Stimulated activated CD4-positive, alpha-beta T cell treated with anti-CD3 and anti-CD28 coated beads, TNF-alpha, amount 100 ng/mL, for 48 hours (primary cell): ENCODE measurements around the gene COL1A1.

Experiments
- DNase-seq, 3 donors: peaks; one replicate each; pipeline ENCODE4 v3.0.0-alpha.2; 2020; ENCODE audit warnings: low read depth in 3 of 3

The COL1A1 gene

GRCh38 chr17:50199803-50200456, 1.5 kb downstream of the COL1A1 start:
- DNase-seq: peak; percentile 40 to 61 (median 41)

DNA sequence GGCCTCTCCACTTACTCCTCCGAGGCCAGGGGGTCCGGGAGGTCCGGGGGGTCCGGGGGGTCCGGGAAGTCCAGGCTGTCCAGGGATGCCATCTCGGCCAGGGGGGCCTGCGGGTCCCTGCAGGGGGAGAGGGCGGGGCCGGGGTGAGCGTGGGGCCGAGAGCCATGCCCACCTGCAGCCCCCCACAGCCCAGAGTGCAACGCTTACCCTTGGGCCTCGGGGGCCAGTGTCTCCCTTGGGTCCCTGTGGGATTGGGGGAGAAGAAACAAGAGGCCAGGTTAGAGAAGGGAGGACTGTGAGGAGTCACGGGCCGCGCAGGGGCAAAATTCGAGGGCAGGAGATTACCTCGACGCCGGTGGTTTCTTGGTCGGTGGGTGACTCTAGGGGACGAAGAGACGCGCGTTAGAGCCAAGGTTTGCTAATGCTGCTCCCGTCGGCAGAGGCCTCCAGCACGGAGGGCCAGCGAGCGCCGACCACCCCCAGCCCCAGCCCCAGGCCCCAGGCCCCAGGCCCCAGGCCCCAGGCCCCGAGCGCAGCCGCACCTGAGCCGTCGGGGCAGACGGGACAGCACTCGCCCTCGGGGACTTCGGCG, 2.1 kb downstream of the COL1A1 start:
- DNase-seq: no peak

DNA sequence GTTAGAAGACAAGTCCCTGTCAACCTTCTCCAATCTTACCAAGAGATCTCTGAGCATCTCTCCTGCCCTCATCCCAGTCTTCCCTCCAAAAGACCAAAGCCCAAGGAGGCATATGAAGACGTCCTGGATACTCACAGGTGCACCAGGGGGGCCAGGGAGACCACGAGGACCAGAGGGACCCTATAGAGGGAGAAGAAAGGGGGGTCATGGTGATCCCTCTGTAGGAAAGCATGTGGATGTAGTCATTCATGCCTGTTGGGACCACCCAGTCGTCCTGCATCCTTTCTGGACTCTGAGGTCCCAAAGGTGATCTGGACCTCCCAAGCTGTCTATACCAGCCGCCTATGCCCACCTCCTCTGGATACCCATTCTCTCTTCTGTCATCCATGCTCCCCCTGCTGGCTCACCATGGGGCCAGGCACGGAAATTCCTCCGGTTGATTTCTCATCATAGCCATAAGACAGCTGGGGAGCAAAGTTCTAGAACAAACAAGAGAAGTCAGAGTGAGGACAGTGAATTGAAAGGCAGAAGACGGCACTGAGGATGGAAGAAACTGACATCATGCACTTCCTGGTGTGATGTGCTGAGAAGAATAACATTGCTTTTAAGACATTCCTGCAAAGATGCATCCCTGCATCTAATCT, 3.3 kb downstream of the COL1A1 start:
- peak in 2 of 3 donors; percentile 38 to 61 for DNase-seq

GRCh38 chr17:50196826-50197225, 4.6 kb downstream of the COL1A1 start:
- DNase-seq: no peak

- no peak for DNase-seq
These were observed 5.4 kb downstream of the COL1A1 start for GRCh38 chr17:50196036-50196435.

GRCh38 chr17:50194934-50195865, 6.2 kb downstream of the COL1A1 start:
- DNase-seq: no peak

- no peak for DNase-seq
These were observed 7.1 kb downstream of the COL1A1 start for GRCh38 chr17:50194140-50194933.

DNA sequence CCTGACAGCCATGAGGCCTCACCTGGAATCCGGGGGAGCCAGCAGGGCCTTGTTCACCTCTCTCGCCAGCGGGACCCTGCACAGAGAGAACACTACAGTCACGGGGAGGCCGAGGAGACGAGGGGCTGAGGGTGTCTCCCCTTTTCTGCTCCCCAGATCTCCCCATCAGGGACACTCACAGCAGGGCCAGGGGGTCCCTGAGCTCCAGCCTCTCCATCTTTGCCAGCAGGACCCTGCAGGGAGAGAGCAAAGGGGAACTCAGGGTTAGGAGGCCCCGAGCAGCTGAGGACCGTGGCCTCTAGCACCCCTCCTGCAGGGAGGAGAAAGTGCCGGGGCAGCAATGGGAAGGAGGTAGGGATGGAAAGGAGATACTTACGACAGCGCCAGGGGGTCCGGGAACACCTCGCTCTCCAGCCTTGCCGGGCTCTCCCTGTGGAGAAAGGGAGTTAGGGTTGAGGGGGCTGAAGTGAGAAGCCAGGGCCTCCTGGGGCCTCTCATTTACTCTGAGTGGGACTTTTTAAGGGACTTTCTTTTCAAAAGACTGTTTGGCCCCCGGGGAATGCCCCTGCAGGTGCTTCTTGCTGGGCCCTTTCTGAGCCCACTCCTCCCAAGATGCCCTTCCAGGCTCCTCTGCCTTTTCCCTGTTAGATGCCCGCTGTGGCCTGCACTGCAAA, 8.7 kb downstream of the COL1A1 start:
- no peak for DNase-seq

- no peak for DNase-seq
These were observed 9.2 kb downstream of the COL1A1 start for GRCh38 chr17:50192144-50192617.

GRCh38 chr17:50191359-50192143, 9.9 kb downstream of the COL1A1 start:
- no peak for DNase-seq

- no peak for DNase-seq
These were observed 10.7 kb downstream of the COL1A1 start for GRCh38 chr17:50190603-50191358.

- DNase-seq: no peak
These were observed 11.2 kb downstream of the COL1A1 start for GRCh38 chr17:50190293-50190602.

DNA sequence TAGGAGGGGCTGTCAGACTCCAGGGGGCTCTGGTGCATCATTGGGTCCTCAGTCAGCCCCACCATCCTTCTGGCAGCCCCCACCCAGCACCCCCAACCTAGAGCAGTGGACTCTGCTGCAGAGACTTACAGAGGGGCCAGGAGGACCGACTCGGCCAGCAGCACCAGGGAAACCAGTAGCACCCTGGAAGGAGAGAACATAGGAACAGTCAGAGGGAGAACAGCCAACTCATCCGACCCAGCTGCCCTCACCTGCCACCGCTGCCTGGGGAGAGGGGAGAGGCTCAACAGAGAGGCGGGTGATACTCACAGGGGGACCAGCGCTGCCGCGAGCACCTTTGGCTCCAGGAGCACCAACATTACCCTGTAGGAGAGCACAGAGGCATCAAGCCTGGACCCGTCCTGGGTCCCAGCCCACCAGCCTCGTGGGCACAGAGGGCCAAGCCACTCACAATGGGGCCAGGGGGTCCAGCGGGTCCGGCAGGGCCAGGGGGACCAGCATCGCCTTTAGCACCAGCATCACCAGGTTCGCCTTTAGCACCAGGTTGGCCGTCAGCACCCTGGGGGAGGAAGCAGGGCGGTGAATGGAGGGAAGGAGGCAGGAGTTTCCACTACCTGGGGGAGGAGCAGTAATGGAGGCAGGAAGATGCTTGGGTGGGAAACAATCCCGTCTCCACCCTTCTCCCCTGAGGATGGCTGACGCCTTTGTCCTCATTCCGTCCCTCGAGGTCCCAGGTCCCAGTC, 11.7 kb downstream of the COL1A1 start:
- DNase-seq: no peak

- no peak for DNase-seq
These were observed 12.4 kb downstream of the COL1A1 start for GRCh38 chr17:50188921-50189549.

- no peak for DNase-seq
These were observed 12.9 kb downstream of the COL1A1 start for GRCh38 chr17:50188531-50188920.

GRCh38 chr17:50187751-50188530, 13.5 kb downstream of the COL1A1 start:
- DNase-seq: no peak

GRCh38 chr17:50187394-50187725, 14.1 kb downstream of the COL1A1 start:
- DNase-seq: no peak
